ENCODE results near the gene LGMN.

Gene LGMN

DNA sequence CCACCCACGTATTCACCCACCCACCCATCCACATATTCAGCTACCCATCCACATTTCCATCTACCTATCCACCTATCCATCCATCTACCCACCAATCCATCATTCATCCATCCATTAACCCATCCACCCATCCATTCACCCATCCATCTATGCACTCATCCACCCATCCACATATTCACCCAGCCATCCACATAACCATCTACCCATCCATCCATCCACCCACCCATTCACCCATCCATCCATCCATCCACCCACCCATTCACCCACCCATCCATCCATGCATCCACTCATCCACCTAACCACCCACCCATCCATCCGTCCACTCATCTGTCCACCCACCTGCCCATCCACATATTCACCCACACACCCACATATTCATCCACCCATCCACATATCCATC, 70.5 kb downstream of the LGMN start:
- no peak for DNase-seq (ENCODE audit: low read depth, low spot score)

GRCh38 chr14:92677087-92677668, 71.2 kb downstream of the LGMN start:
- no peak for DNase-seq (ENCODE audit: low read depth, low spot score)

DNA sequence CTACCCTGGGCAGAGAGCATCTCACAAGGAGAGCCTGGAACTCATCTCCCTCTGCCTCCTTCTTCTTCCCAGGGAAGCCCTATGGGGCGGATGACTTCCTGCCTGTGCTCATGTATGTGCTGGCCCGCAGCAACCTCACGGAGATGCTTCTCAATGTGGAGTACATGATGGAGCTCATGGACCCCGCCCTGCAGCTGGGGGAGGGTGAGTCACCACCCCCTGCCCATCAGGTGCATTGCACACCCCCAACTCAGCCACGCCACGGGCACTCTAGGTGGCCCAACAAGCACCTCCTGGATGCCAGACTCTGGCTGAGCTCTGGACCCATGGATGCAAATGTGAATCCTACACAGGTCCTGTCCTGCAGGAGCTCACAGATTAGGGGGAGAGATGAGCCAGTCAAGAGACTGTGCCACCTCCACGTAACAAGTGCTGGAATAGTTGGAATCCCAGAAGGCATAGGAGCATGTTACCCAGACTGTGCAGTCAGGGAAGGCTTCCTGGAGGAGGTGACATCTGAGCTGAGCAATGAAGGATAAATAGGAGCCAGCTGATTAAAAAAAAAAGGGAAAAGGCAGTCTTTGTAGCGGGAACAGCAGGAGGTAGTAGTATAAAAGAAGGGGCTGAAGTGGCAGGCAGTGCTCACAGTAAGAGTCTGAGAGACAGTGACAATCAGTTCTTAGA, 71.9 kb downstream of the LGMN start:
- no peak for DNase-seq (ENCODE audit: low read depth, low spot score)

DNA sequence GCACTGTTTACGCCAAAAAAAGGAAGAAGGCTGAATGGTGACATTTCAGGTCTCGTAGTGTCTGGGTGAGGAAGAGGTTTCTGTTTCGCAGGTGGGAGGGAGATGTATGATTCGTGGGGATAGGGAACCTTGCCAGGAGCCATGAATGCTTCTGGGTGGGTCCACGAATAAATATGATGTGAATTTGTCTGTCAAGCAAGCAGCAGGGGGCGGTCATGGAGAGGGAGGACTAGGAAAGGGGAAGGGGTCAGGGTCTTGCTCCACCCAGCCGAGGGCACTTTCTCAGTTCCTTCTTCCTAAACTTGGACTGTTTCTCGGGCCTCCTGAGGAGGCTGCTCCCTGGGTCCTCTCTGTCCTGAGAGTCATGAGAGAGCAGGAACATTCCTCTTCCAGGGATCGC, 72.5 kb downstream of the LGMN start:
- no peak for DNase-seq (ENCODE audit: low read depth, low spot score)

GRCh38 chr14:92675421-92675820, 73.0 kb downstream of the LGMN start:
- DNase-seq (ENCODE audit: low read depth, low spot score): no peak

- no peak for DNase-seq (ENCODE audit: low read depth, low spot score)
Measured at GRCh38 chr14:92673601-92674150, 74.8 kb downstream of the LGMN start.

DNA sequence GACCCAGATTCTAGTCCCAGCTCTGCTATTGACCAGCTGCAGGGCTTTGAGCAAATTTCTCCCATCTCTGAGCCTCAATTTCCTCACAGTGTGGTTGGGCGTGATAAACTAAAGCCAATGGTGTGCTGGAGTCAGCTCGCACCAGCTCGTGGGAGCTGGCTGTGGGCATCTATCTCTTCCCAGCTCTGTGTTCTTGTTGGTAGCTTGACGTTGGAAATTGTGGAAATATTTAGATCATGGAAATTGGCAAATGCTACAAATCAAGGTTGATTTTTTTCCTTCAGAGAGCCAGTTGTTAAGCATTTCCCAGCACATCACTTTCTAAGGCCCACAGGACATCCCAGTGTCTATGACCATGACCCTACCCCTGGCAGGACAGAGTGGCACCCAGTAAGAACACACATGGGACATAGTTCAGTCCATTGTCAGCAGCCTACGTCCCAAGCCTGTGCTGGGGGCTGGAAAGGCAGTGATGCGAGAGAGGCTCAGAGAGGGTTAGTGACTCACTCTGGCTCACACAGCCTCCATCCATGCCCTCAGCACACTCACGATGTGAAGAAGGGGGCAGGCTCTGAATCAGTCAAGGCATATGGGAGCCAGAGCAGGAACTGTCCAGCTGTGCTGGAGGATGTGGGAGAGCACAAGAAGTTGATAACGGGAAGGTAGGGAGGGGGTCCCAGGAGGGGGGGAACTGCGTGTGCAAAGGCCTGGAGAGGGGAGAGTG, 77.6 kb downstream of the LGMN start:
- DNase-seq (ENCODE audit: low read depth, low spot score): no peak

DNA sequence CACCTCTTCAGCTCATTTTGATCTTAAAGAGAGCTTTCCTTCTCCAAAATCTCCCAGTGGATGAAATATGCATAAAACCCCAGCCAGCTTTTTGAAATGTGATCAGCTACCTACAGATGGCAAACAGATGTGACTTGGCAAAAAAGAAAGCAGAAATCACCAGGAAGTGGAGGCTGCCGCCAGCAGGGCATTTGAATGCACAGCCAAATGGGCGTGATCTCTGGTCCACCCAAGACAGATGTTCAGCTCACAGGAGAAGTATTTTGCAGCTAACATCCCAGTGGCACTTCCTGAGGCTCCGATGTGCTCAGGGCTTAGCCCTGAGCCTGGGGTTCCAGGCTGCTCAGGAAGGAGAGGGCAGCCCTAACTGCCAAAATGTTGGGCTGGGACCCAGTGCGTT, 78.3 kb downstream of the LGMN start:
- peak; percentile 30 for DNase-seq (ENCODE audit: low read depth, low spot score)

GRCh38 chr14:92668276-92668973, 80.0 kb downstream of the LGMN start:
- DNase-seq (ENCODE audit: low read depth, low spot score): no peak

DNA sequence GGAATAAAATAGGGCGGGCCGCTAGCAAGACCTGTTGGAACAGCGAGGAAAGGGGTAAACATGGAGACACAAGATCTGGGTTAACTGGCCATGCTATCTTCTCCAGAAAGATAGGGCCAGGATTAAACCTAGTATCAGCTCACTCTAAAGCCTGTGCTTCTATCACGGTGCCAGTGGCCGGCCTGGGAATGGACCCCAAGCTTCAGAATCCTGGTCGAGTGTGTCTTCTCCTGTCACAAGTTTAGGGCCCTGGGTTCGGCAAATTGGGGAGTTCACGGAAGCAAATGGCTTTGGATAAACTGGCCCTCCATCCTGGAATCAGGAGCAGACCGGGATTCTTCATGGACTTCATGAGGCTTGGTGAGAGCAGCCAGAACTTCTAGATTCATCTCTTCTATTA, 82.2 kb downstream of the LGMN start:
- no peak for DNase-seq (ENCODE audit: low read depth, low spot score)

- DNase-seq (ENCODE audit: low read depth, low spot score): no peak
Measured at GRCh38 chr14:92665661-92666110, 82.7 kb downstream of the LGMN start.

GRCh38 chr14:92663049-92663448, 85.4 kb downstream of the LGMN start:
- no peak for DNase-seq (ENCODE audit: low read depth, low spot score)

DNA sequence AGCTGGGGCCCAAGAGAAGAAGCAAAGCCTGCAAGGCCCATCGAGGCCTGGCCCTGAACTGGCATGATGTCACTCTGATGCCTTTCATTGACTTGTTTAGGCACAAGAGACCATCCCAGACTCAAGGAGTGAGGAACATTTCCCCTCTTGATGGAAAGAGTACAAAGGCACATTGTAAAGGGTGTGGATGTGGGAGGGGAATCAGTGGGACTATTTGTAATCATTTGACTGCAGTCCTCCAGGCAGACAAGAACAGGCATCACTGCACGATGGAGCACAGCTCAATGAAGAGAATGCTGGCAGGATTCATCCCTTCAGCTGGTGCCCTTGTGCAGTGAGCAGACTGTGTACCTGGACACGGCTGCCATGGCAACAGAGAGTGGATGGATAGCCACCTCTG, 87.9 kb downstream of the LGMN start:
- DNase-seq (ENCODE audit: low read depth, low spot score): no peak

DNA sequence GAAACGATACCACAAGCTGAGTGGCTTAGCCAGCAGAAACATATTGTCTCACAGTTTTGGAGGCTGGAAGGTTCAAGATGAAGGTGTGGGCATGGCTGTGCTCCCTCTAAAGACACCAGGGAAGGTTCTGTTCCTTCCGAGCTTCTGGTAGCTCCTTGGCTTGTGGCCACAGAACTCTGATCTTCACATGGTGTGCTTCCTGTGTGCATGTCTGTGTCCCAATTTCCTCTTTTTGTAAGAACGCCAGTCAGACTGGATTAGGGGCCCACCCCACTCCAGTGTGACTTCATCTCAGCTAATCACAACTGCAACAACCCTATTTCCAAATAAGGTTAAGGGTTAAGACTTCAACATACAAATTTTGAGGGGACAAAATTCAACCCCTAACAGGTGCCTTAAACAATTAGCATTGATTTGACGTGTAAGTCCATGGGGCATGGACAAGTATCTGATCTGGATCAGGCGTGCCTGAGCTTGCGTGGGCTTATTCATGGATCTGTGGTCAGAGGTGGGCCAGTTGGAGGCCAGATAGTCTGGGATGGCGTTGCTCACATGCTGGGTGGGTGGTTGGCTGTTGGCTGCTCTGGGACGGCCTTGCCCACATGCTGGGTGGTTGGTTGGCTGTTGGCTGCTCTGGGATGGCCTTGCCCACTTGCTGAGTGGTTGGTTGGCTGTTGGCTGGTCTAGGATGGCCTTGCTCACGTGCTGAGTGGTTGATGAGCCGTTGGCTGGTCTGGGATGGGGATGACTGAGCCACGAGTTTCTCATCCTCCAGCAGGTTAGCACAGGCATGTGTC, 88.5 kb downstream of the LGMN start:
- DNase-seq (ENCODE audit: low read depth, low spot score): no peak

- DNase-seq (ENCODE audit: low read depth, low spot score): no peak
Measured at GRCh38 chr14:92658684-92659083, 89.7 kb downstream of the LGMN start.

DNA sequence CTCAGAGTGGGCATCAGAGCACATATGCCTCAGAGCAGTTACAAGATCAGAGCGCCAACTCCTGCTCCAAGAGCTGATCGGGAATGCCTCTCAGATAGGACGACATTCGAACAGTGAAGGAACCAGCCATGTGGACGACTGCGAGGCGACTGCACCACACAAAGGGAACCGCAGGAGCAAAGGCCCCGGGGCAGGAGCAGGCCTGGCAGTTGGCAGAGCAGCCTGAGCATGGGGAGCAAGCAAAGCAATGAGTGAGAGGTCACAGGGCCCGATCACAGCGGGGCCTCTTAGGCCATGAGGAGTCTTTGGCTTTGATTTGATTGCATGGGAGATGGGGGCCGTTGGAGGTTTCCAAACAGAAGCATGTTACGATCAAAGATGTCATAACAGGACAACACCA, 90.3 kb downstream of the LGMN start:
- no peak for DNase-seq (ENCODE audit: low read depth, low spot score)

GRCh38 chr14:92657457-92658142, 90.8 kb downstream of the LGMN start:
- DNase-seq (ENCODE audit: low read depth, low spot score): no peak

- no peak for DNase-seq (ENCODE audit: low read depth, low spot score)
Measured at GRCh38 chr14:92656306-92657081, 91.9 kb downstream of the LGMN start.

DNA sequence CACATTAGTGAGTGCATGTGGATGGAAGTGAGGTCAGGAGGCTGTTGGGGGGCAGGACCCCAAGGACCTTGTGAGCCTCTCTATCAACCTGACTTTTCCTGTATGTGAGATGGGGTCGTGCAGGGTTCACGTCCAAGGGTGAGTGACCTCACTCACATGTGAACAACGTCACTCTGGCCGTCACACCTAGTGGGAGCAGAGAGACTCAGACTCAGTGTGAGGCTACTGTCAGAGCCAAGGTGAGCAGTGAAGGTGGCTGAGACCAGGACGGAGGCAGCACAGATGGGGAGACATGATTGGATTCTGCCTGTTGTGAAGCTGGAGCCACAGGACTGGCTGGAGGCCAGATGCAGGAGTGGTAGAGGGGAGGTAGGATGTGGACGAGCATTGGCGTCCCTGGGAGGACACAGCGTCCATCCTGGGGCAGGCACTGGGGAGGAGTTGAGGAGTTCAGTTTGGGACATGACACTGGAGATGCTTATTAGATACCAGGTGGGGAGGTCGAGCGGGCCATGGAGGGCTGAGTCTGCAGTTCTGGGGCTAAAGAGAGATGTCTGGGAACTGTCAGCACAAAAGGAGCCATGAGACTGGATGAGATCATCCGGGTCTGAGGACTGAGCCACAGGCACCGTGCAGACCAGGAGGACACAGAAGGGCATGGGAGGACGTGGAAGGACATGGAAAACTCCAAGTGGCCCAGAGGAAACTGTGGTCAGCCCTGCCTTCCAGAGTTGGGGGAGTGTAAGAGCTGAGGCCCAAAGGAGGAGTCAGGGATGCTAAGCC, 92.8 kb downstream of the LGMN start:
- no peak for DNase-seq (ENCODE audit: low read depth, low spot score)

Measured in brain pericyte (primary cell).